IMR-90 (cell line): ENCODE measurements around the gene DSC2.

Experiments
- BHLHE40 ChIP-seq: fragments of 150-350 bp; IDR thresholded peaks from 2 replicates; pipeline ENCODE4 v1.6.1; 2016; ENCODE audit warnings: mild to moderate bottlenecking, low read depth, low read length
- CTCF ChIP-seq: conservative IDR thresholded peaks from 2 replicates; pipeline ENCODE4 v1.5.1; 2012; ENCODE audit warnings: mild to moderate bottlenecking, low read depth, low read length, improper control_type of control experiment
- MAFK ChIP-seq: IDR thresholded peaks from 2 replicates; pipeline ENCODE4 v1.6.1; 2012; ENCODE audit warnings: low read depth, low read length, improper control_type of control experiment
- MAZ ChIP-seq: IDR thresholded peaks from 2 replicates; pipeline ENCODE4 v1.6.1; 2012; ENCODE audit warnings: low read depth, mild to moderate bottlenecking, low read length, improper control_type of control experiment, moderate library complexity, borderline replicate concordance
- POLR2A ChIP-seq: IDR thresholded peaks from 2 replicates; pipeline ENCODE4 v1.6.1; 2012; ENCODE audit warnings: mild to moderate bottlenecking, low read depth, low read length
- RAD21 ChIP-seq: IDR thresholded peaks from 2 replicates; pipeline ENCODE4 v1.6.1; 2012; ENCODE audit warnings: low read length, improper control_type of control experiment
- SMC3 ChIP-seq: fragments of 150-350 bp; IDR thresholded peaks from 2 replicates; pipeline ENCODE4 v1.6.1; 2016; ENCODE audit warnings: low read depth, mild to moderate bottlenecking, antibody characterized with exemption, low read length, moderate library complexity

- TF ChIP-seq CTCF (no peak), POLR2A (no peak), MAZ (no peak), MAFK (no peak), BHLHE40 (no peak), SMC3 (no peak), RAD21 (no peak)
These were observed 36.5 kb upstream of the DSC2 start for GRCh38 chr18:31138709-31139108.
